Testis (tissue), 3 donors: ENCODE data around the gene GPC4. TPM values are rescaled to one million over a fixed set of nuclear protein-coding genes. Genes with fewer than 3 reads are reported as not detected.

Experiments used
- DNase-seq: peaks from one replicate; pipeline ENCODE4 v3.0.0-alpha.2; 2019
- H3K27ac ChIP-seq, 2 donors: fragments of 200-600 bp; sonication (generic); one replicate each; pipeline ENCODE4 v1.5.1; 2019
- H3K27me3 ChIP-seq: fragments of 200-600 bp; sonication (generic); one replicate; pipeline ENCODE4 v1.5.1; 2019
- H3K36me3 ChIP-seq: fragments of 200-600 bp; sonication (generic); one replicate; pipeline ENCODE4 v1.5.1; 2017; ENCODE audit warnings: low read depth; ENCODE audit errors: missing control alignments
- H3K4me1 ChIP-seq: fragments of 200-600 bp; sonication (generic); one replicate; pipeline ENCODE4 v1.5.1; 2019
- H3K4me3 ChIP-seq, 2 donors: fragments of 200-600 bp; sonication (generic); one replicate each; pipeline ENCODE4 v1.5.1; 2017 to 2019
- H3K9me3 ChIP-seq: fragments of 200-600 bp; sonication (generic); one replicate; pipeline ENCODE4 v1.5.1; 2017
- POLR2A ChIP-seq: fragments of 450-650 bp; IDR thresholded peaks from one replicate; pipeline ENCODE4 v1.6.1; 2017; ENCODE audit warnings: antibody characterized with exemption, mild to moderate bottlenecking, moderate library complexity
- WGBS, 2 donors: methylation state at CpG; one replicate each; pipeline ENCODE4 v1.1.5; 2018; 5-methylcytosine and 5-hydroxymethylcytosine counted together
- intact Hi-C: fragments of 100-400 bp; cut with DNase I; formaldehyde crosslinking; loops from one replicate; pipeline ENCODE4 v1.15.1; 2023; ENCODE audit warnings: low total_unique reads
- polyA plus RNA-seq: library from polyadenylated mRNA; stranded (reverse); fragments of 350-450 nt; fragmentation: Illumina TruSeq; extraction: RNeasy Lipid Tissue Mini Kit (QIAGEN cat#74804); gene quantifications from one replicate; pipeline ENCODE4 v1.2.3, GENCODE V29; 2014; ENCODE audit warnings: low read depth, low replicate concordance; ENCODE audit not compliant: insufficient read depth
- total RNA-seq, 2 donors: library from RNA; depleted of rRNA; stranded (reverse); fragments of >200 nt; gene quantifications; one replicate each; pipeline ENCODE4 v1.2.3, GENCODE V29; 2016
- TF ChIP-seq, protein P1 (sequence below), 3 experiments: fragments of 450-650 bp in 2 of 3; fragments of 200-600 bp in 1 of 3; sonication (generic) in 1 of 3; IDR thresholded peaks; one replicate each; pipeline ENCODE4 v1.5.1; 2016 to 2019; ENCODE audit warnings: antibody characterized with exemption in 3 of 3, mild to moderate bottlenecking in 2 of 3, moderate library complexity in 1 of 3

The GPC4 gene
- total and polyA plus RNA-seq, 3 donors from 2014 or later: 13.8 to 17.8 (median 15.9) TPM

DNA sequence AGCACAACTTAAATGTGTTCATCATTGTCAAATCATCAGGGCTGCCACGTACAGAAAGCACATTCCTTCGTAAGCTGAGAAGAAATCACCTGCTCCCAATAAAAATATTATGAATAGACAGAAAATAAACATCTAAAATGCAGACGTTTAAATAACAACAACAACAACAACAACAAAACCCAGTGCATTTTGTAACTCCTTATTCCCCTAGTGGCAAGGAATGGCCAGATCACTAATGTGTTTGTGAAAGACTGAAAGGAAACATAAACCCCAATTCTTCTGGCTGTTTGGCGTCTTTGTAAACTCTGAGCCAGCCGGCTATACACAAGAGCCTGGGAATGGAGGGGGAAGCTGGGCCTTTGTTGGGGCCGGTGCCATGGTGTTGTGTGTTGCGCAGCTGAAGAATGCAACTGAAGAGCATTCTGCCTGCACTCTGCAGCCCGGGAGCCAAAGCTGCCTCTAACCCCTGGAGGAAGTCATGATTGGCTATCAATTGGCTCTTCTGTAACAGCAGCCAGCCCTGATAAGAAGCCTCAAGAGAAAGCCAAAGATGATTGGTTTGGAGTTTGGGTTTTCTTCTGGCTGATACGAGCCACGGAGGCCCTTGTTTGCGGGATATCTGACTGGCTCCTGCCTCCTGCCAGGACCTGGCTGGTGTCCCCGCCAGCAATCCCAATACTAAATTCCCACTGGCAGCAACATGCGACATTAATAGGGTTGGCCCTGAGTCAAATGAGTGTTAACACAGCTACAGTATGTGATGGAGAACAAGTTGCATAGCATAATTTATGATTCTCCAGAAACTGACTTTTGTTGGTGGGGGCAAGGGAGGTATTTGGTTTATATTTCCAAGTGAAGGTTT is 107.4 kb downstream of the GPC4 start:
- 79 to 93% methylated on average over 7 to 13 of the region's 13 CpGs for WGBS, 2 donors
- DNase-seq: no peak
- Histone ChIP-seq H3K27ac (no peak overlapping the region), H3K27me3 (no peaks in the 10 kb centered on the region), H3K4me3 (no peak overlapping the region), H3K4me1 (no peaks in the 10 kb centered on the region), H3K9me3 (no peaks in the 10 kb centered on the region), H3K36me3 (no peaks in the 10 kb centered on the region)
- no peak for TF ChIP-seq POLR2A
- TF ChIP-seq, protein P1, sequence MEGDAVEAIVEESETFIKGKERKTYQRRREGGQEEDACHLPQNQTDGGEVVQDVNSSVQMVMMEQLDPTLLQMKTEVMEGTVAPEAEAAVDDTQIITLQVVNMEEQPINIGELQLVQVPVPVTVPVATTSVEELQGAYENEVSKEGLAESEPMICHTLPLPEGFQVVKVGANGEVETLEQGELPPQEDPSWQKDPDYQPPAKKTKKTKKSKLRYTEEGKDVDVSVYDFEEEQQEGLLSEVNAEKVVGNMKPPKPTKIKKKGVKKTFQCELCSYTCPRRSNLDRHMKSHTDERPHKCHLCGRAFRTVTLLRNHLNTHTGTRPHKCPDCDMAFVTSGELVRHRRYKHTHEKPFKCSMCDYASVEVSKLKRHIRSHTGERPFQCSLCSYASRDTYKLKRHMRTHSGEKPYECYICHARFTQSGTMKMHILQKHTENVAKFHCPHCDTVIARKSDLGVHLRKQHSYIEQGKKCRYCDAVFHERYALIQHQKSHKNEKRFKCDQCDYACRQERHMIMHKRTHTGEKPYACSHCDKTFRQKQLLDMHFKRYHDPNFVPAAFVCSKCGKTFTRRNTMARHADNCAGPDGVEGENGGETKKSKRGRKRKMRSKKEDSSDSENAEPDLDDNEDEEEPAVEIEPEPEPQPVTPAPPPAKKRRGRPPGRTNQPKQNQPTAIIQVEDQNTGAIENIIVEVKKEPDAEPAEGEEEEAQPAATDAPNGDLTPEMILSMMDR (IDR thresholded peaks at IDR 0.05): no peak
- intact Hi-C loops: no loop called here

DNA sequence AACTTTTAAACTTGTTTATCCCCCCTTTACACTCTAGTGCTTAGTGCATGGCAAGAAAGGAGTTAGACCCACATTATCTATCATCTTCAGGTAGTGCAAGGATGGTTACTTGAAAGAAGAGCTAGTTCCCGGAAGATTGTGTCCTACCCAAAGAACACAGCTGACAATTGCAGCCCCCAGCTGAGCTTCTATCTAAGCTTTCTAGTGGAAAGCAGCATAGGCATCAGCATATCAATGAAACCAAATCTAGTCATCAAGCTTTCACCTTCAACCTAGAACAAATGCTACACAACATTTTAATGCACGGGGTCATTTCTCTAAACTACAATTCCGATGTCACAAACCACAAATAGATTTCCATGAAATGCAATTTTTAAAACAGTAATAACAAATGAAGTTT is 108.2 kb downstream of the GPC4 start:
- no peak overlapping the region for H3K27ac ChIP-seq
- H3K36me3 ChIP-seq: no peaks in the 10 kb centered on the region
- no peak for DNase-seq
- 67 to 87% methylated on average over 3 of the region's 3 CpGs for WGBS, 2 donors
- TF ChIP-seq, protein P1 (IDR thresholded peaks at IDR 0.05): no peak
- no peak for TF ChIP-seq POLR2A
- no peaks in the 10 kb centered on the region for H3K4me1 ChIP-seq
- H3K4me3 ChIP-seq: no peak overlapping the region
- H3K9me3 ChIP-seq: no peaks in the 10 kb centered on the region
- H3K27me3 ChIP-seq: no peaks in the 10 kb centered on the region
- intact Hi-C loops: no loop called here

DNA sequence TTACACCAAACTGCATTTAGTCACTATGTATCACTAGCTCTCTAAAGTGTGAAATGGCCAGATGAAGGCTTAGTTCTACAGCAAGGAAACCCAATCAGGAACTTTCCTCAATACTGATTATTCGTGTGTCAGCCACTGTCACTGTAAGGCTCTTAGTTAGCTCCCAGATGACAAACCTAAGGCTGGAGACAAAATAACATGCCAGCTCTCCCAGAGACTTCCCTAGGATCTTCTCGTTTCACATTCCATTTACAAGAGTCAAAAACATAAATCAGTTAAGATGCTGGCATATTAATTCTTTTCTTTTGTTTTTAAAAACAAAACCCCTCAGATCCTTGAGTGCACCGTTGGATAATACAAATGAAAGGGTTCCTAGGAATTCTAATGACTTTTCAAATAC is 109.0 kb downstream of the GPC4 start:
- Histone ChIP-seq H3K27me3 (no peaks in the 10 kb centered on the region), H3K4me1 (no peaks in the 10 kb centered on the region), H3K36me3 (no peaks in the 10 kb centered on the region), H3K4me3 (no peak overlapping the region), H3K27ac (no peak overlapping the region), H3K9me3 (no peaks in the 10 kb centered on the region)
- intact Hi-C loops: no loop called here
- DNase-seq: no peak
- TF ChIP-seq, protein P1 (IDR thresholded peaks at IDR 0.05): no peak
- no peak for TF ChIP-seq POLR2A
- WGBS, 2 donors: 82 to 84% methylated on average over 3 of the region's 3 CpGs

DNA sequence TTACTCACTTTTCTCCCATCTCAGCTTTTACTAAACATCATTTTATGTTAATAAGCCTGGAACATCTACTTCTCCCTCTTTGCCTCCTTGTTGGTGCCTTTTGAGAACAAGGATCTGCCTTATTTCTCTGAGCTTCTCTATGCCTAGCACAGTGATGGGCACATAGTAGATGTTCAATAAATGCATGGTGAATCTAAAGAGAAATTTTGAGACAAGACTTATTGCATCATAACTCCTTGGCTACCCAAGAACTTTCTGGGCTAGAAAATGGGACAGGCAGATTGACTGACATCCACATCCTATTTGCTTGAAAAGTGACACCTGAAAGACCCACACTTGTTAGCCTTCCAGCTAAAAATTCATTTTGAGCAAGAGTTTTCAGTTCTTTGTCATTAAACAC is 109.9 kb downstream of the GPC4 start:
- no peak for TF ChIP-seq POLR2A
- TF ChIP-seq, protein P1 (IDR thresholded peaks at IDR 0.05): no peak

More for the DNA sequence above, 109.9 kb downstream of the GPC4 start:
- H3K27me3 ChIP-seq: no peaks in the 10 kb centered on the region
- no peaks in the 10 kb centered on the region for H3K36me3 ChIP-seq
- intact Hi-C loops: no loop called here
- no peaks in the 10 kb centered on the region for H3K4me1 ChIP-seq
- no peak overlapping the region for H3K4me3 ChIP-seq
- no peak for DNase-seq
- no peaks in the 10 kb centered on the region for H3K9me3 ChIP-seq
- H3K27ac ChIP-seq: no peak overlapping the region
